ENCODE results near the gene SORCS3. TPM values are rescaled to one million over a fixed set of nuclear protein-coding genes. Genes with fewer than 3 reads are reported as not detected.

SORCS3 gene
- total and polyA plus RNA-seq, 2 of the 13 experiments (the other 11 are each of a cell fraction or from before 2014, with no cell fraction given) = 0.07 TPM; not detected in 1

- no peak for TF ChIP-seq ZNF691 (CRISPR knock-in tag; IDR thresholded peaks at IDR 0.05; ENCODE audit: borderline replicate concordance, low read depth)
These were observed 382.4 kb downstream of the SORCS3 start (continued) for GRCh38 chr10:105023211-105024111.

- intact Hi-C loops (cut with micrococcal nuclease; ENCODE audit: unreplicated experiment) = no loop called here
- no TSS peak for BruUV-seq (replicated peaks)
- FAIRE-seq = no peak
These were observed 383.1 kb downstream of the SORCS3 start for GRCh38 chr10:105024184-105024583.

More at GRCh38 chr10:105024184-105024583, 383.1 kb downstream of the SORCS3 start:
- CTCF ChIA-PET (ENCODE audit: low intra/inter-chr PET ratio, low total read pairs) = no interaction called here
- no peak overlapping the region for H3K4me2 ChIP-seq (ENCODE audit: low read depth, low read length)
- DNase-seq (ENCODE audit: low spot score) = no peak
- H3K9me3 ChIP-seq (ENCODE audit: low read length) = no peaks in the 10 kb centered on the region
- no peak for TF ChIP-seq PLSCR1 (CRISPR knock-in tag; IDR thresholded peaks at IDR 0.05; ENCODE audit: borderline replicate concordance)
- no peak for TF ChIP-seq HOXD1 (CRISPR knock-in tag; IDR thresholded peaks at IDR 0.05)
- no peak for TF ChIP-seq POLR2A (IDR thresholded peaks at IDR 0.05; ENCODE audit: insufficient read depth in 1 of 2, low read depth in 2 of 2, low read length in 2 of 2)
- TF ChIP-seq POLR2AphosphoS5 (IDR thresholded peaks at IDR 0.05; ENCODE audit: low read depth, low read length) = no peak
- TF ChIP-seq BCL6 (CRISPR knock-in tag; IDR thresholded peaks at IDR 0.05) = no peak
- TF ChIP-seq ZNF44 (CRISPR knock-in tag; IDR thresholded peaks at IDR 0.05) = no peak
- TF ChIP-seq ISL2 (CRISPR knock-in tag; IDR thresholded peaks at IDR 0.05) = no peak
- in situ Hi-C loops (cut with HindIII; ENCODE audit: extremely low pct_ligation_motif_present, low pct_unique_long_range_greater_than_20kb) = no loop called here
- no peak overlapping the region for H3K27ac ChIP-seq (ENCODE audit: extremely low read length, insufficient read depth, low read length)
- no peak for ATAC-seq
- POLR2A ChIA-PET = no interaction called here
- H3K4me3 ChIP-seq (replicated peaks in 1 of 3; ENCODE audit: insufficient read depth in 1 of 3, low read depth in 2 of 3, low read length in 3 of 3) = no peak overlapping the region
- H3K4me1 ChIP-seq (ENCODE audit: insufficient read depth, low read length) = no peaks in the 10 kb centered on the region
- H3K27me3 ChIP-seq (ENCODE audit: control insufficient read depth in 1 of 2, insufficient read depth in 2 of 2, low read length in 2 of 2) = no peaks in the 10 kb centered on the region
- no peaks in the 10 kb centered on the region for H3K79me2 ChIP-seq (ENCODE audit: insufficient read depth, low read length)
- H4K20me1 ChIP-seq (ENCODE audit: insufficient read depth, low read length) = no peaks in the 10 kb centered on the region; the same call in 1 of the 2 replicates
- H3K9ac ChIP-seq (ENCODE audit: insufficient read depth, low read depth, low read length) = no peak overlapping the region
- no peaks in the 10 kb centered on the region for H3K36me3 ChIP-seq (replicated peaks in 1 of 2; ENCODE audit: control insufficient read depth in 1 of 2, insufficient read depth in 2 of 2, low read length in 2 of 2)
- no peak overlapping the region for H2AFZ ChIP-seq (ENCODE audit: low read length)

All from HepG2 (cell line).